Hematopoietic multipotent progenitor cell treated with erythropoietin and hydrocortisone succinate and interleukin-3 and kit ligand, for 15 days (in vitro differentiated cells): ENCODE measurements around the gene LRFN4.

Experiments used
- DNase-seq: peaks from one replicate; pipeline ENCODE4 v3.0.0-alpha.2; 2015; ENCODE audit warnings: low spot score

LRFN4 gene

GRCh38 chr11:66870616-66871520 is 14.0 kb downstream of the LRFN4 start:
- no peak for DNase-seq

GRCh38 chr11:66871521-66871901 is 14.6 kb downstream of the LRFN4 start:
- DNase-seq, result no peak

- no peak for DNase-seq
Measured at GRCh38 chr11:66874232-66874631, 17.4 kb downstream of the LRFN4 start.

GRCh38 chr11:66875378-66875777 is 18.5 kb downstream of the LRFN4 start:
- DNase-seq, result no peak

GRCh38 chr11:66877588-66878385 is 20.9 kb downstream of the LRFN4 start:
- DNase-seq, result no peak

GRCh38 chr11:66878474-66878873 is 21.6 kb downstream of the LRFN4 start:
- no peak for DNase-seq

- DNase-seq, result no peak
Measured at GRCh38 chr11:66879000-66879399, 22.1 kb downstream of the LRFN4 start.

GRCh38 chr11:66879583-66879982 is 22.7 kb downstream of the LRFN4 start:
- no peak for DNase-seq

GRCh38 chr11:66879999-66880398 is 23.1 kb downstream of the LRFN4 start:
- no peak for DNase-seq

GRCh38 chr11:66880496-66881450 is 23.9 kb downstream of the LRFN4 start:
- no peak for DNase-seq

- no peak for DNase-seq
Measured at GRCh38 chr11:66881451-66881835, 24.6 kb downstream of the LRFN4 start.

- no peak for DNase-seq
Measured at GRCh38 chr11:66881927-66882452, 25.1 kb downstream of the LRFN4 start.

GRCh38 chr11:66882561-66883015 is 25.7 kb downstream of the LRFN4 start:
- DNase-seq, result no peak

- peak; percentile 69 for DNase-seq
Measured at GRCh38 chr11:66883016-66883965, 26.4 kb downstream of the LRFN4 start.

GRCh38 chr11:66884443-66884842 is 27.6 kb downstream of the LRFN4 start:
- no peak for DNase-seq

- DNase-seq, result no peak
Measured at GRCh38 chr11:66885469-66885868, 28.6 kb downstream of the LRFN4 start.

- peak; percentile 33 for DNase-seq
Measured at GRCh38 chr11:66885950-66886440, 29.1 kb downstream of the LRFN4 start.

GRCh38 chr11:66886671-66887221 is 29.9 kb downstream of the LRFN4 start:
- DNase-seq, result no peak

- DNase-seq, result no peak
Measured at GRCh38 chr11:66887526-66887925, 30.7 kb downstream of the LRFN4 start.

- DNase-seq, result no peak
Measured at GRCh38 chr11:66888282-66888681, 31.4 kb downstream of the LRFN4 start.
